Gastroesophageal sphincter (tissue), 3 donors: ENCODE measurements around the gene SMIM29.

Source experiments
- POLR2A ChIP-seq, 2 donors: fragments of 450-650 bp; IDR thresholded peaks; one replicate each; pipeline ENCODE4 v1.6.1; 2017; ENCODE audit warnings: antibody characterized with exemption in 2 of 2, mild to moderate bottlenecking in 2 of 2, moderate library complexity in 1 of 2
- POLR2AphosphoS5 ChIP-seq: sonication (generic); formaldehyde crosslinking; IDR thresholded peaks from one replicate; pipeline ENCODE4 v1.6.1; 2017; ENCODE audit warnings: antibody characterized with exemption
- TF ChIP-seq, protein P1 (sequence below), 4 experiments: fragments of 200-600 bp in 2 of 4; fragments of 450-650 bp in 2 of 4; sonication (generic) in 1 of 4; IDR thresholded peaks; one replicate each; pipeline ENCODE4 v1.5.1; 2017 to 2019; ENCODE audit warnings: antibody characterized with exemption in 4 of 4, mild to moderate bottlenecking in 2 of 4, moderate library complexity in 2 of 4

GRCh38 chr6:34204693-34205092 lies 44.1 kb downstream of the SMIM29 start:
- TF ChIP-seq POLR2AphosphoS5, result no peak
- TF ChIP-seq, protein P1, sequence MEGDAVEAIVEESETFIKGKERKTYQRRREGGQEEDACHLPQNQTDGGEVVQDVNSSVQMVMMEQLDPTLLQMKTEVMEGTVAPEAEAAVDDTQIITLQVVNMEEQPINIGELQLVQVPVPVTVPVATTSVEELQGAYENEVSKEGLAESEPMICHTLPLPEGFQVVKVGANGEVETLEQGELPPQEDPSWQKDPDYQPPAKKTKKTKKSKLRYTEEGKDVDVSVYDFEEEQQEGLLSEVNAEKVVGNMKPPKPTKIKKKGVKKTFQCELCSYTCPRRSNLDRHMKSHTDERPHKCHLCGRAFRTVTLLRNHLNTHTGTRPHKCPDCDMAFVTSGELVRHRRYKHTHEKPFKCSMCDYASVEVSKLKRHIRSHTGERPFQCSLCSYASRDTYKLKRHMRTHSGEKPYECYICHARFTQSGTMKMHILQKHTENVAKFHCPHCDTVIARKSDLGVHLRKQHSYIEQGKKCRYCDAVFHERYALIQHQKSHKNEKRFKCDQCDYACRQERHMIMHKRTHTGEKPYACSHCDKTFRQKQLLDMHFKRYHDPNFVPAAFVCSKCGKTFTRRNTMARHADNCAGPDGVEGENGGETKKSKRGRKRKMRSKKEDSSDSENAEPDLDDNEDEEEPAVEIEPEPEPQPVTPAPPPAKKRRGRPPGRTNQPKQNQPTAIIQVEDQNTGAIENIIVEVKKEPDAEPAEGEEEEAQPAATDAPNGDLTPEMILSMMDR (IDR thresholded peaks at IDR 0.05), result no peak
- TF ChIP-seq POLR2A (IDR thresholded peaks at IDR 0.05), result no peak
